Measurements from ENCODE around the gene TAF3.

DNA sequence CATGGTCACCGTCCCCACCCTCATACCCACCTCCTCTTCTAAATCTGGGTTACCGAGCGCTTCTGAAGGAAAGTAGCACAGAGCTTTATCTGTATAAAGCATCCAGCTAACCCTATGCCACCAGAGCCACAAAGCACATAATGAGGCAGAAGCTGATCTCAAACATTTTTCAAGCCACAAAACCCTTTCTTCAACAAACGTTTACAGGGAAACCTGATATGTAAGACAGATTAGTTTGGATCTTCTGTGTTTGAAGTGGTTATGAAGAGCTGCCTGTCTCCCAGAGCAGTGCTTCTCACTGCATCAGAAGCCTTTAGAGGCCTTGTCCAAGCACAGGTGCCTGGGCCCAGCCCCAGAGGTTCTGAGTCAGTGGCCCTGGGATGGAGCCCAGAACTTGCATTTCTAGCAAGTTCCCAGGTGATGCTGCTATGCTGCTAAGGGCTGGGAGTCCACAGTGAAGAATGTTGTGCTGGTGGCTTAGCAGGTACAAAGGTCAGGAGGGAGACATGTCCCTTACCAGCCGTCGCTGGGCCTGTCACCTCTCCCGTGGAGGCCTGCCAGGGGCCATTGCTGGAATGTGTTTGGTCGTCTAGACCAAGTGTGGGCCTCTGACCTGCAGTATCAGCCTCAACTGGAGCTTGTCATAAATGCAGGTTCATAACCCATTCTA is 90.4 kb downstream of the TAF3 start:
- no peak for TF ChIP-seq POLR2A (IDR thresholded peaks at IDR 0.05; ENCODE audit: low read depth, low read length)
- TF ChIP-seq POLR2AphosphoS5 (IDR thresholded peaks at IDR 0.05; ENCODE audit: low read depth, low read length), result no peak
